DND-41 (cell line): Measurements from ENCODE around the gene PREP.

Source experiments
- EZH2 ChIP-seq: IDR thresholded peaks from 3 replicates; pipeline ENCODE4 v1.6.1; 2012; ENCODE audit warnings: borderline replicate concordance, low read depth, mild to moderate bottlenecking, moderate library complexity, low read length, inconsistent platforms; ENCODE audit not compliant: severe bottlenecking
- TF ChIP-seq, protein P1 (sequence below): IDR thresholded peaks from 2 replicates; pipeline ENCODE4 v1.5.1; 2012; ENCODE audit warnings: borderline replicate concordance, low read length, moderate library complexity, mild to moderate bottlenecking; ENCODE audit not compliant: poor library complexity, severe bottlenecking; ENCODE audit errors: extremely low read depth

DNA sequence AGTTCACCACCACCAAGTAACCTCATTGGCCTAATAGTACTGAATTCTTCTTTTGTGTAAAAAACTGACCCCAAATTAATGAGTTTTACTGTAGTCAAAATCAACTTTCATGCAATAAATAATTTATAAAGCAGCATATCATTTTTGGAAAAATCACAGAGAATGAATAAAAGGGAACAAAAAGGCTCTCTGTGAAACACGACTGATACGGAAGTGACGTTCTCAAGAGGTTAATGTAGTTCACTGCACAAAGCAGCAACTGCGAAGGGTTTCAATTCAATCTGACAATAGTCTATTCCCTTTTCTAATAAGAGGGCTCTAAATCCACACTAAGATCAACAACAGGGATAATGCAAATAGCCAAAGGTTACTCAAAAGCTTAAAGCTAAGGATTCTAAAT lies 70.3 kb downstream of the PREP start:
- no peak for TF ChIP-seq EZH2
- TF ChIP-seq, protein P1, sequence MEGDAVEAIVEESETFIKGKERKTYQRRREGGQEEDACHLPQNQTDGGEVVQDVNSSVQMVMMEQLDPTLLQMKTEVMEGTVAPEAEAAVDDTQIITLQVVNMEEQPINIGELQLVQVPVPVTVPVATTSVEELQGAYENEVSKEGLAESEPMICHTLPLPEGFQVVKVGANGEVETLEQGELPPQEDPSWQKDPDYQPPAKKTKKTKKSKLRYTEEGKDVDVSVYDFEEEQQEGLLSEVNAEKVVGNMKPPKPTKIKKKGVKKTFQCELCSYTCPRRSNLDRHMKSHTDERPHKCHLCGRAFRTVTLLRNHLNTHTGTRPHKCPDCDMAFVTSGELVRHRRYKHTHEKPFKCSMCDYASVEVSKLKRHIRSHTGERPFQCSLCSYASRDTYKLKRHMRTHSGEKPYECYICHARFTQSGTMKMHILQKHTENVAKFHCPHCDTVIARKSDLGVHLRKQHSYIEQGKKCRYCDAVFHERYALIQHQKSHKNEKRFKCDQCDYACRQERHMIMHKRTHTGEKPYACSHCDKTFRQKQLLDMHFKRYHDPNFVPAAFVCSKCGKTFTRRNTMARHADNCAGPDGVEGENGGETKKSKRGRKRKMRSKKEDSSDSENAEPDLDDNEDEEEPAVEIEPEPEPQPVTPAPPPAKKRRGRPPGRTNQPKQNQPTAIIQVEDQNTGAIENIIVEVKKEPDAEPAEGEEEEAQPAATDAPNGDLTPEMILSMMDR, result no peak
